Right lobe of liver (tissue), 4 donors: ENCODE measurements around the gene TMEM253.
A peak's percentile ranks its signal among the peaks of the same experiment; 100 is the strongest.

Source experiments
- POLR2A ChIP-seq: fragments of 450-650 bp; IDR thresholded peaks from one replicate; pipeline ENCODE4 v1.6.1; 2017; ENCODE audit warnings: antibody characterized with exemption, mild to moderate bottlenecking
- TF ChIP-seq, protein P1 (sequence below), 4 donors: fragments of 200-600 bp in 3 of 4; fragments of 450-650 bp in 1 of 4; IDR thresholded peaks; one replicate each; pipeline versions ENCODE4 v1.5.1 to v1.8.0; 2016 to 2022; ENCODE audit warnings: antibody characterized with exemption in 4 of 4, mild to moderate bottlenecking in 2 of 4
- donor health status: DM: no; HTN: no; CAD: no.
- donor health status: DM: no; HTN: no; CAD: no.
- donor health status: DM: no; HTN: yes; CAD: no.

DNA sequence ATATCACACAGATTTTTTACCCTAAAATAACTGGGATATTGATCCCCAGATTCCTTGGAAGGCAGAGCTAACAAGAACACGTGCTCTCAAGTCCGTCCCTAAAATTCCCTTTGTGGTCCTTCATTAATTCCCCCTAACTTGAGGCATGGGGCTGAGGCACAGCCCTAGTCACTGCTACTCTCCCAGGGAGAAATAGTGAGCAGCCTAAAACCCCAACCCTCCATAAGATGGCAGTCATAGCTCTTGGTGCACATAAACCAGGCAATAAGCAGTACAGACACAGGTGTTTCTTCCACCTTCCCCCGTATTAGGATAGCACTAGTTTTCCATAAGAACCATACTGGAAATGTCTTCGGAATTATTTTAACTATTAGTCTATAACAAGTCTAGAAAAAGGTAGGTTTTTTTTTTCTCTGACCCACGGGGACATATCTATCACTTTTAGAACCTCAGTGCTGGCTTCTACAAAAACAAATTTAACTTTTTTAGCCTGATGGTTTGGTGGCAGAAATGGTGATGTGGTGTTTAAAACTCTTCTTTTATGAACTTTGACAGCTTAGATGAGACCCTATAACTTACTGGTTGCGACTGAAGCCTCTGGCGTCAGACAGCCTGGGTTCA is 33.9 kb upstream of the TMEM253 start:
- TF ChIP-seq, protein P1, sequence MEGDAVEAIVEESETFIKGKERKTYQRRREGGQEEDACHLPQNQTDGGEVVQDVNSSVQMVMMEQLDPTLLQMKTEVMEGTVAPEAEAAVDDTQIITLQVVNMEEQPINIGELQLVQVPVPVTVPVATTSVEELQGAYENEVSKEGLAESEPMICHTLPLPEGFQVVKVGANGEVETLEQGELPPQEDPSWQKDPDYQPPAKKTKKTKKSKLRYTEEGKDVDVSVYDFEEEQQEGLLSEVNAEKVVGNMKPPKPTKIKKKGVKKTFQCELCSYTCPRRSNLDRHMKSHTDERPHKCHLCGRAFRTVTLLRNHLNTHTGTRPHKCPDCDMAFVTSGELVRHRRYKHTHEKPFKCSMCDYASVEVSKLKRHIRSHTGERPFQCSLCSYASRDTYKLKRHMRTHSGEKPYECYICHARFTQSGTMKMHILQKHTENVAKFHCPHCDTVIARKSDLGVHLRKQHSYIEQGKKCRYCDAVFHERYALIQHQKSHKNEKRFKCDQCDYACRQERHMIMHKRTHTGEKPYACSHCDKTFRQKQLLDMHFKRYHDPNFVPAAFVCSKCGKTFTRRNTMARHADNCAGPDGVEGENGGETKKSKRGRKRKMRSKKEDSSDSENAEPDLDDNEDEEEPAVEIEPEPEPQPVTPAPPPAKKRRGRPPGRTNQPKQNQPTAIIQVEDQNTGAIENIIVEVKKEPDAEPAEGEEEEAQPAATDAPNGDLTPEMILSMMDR (IDR thresholded peaks at IDR 0.05): peak in 2 of 4 donors; percentile 23 to 29
- no peak for TF ChIP-seq POLR2A
